ENCODE data around the gene ATAD3B. TPM values are rescaled to one million over a fixed set of nuclear protein-coding genes. Genes with fewer than 3 reads are reported as not detected.

ATAD3B gene
- total RNA-seq, 4 donors from 2014 or later, result 3.5 to 7.1 (median 5.9) TPM

DNA sequence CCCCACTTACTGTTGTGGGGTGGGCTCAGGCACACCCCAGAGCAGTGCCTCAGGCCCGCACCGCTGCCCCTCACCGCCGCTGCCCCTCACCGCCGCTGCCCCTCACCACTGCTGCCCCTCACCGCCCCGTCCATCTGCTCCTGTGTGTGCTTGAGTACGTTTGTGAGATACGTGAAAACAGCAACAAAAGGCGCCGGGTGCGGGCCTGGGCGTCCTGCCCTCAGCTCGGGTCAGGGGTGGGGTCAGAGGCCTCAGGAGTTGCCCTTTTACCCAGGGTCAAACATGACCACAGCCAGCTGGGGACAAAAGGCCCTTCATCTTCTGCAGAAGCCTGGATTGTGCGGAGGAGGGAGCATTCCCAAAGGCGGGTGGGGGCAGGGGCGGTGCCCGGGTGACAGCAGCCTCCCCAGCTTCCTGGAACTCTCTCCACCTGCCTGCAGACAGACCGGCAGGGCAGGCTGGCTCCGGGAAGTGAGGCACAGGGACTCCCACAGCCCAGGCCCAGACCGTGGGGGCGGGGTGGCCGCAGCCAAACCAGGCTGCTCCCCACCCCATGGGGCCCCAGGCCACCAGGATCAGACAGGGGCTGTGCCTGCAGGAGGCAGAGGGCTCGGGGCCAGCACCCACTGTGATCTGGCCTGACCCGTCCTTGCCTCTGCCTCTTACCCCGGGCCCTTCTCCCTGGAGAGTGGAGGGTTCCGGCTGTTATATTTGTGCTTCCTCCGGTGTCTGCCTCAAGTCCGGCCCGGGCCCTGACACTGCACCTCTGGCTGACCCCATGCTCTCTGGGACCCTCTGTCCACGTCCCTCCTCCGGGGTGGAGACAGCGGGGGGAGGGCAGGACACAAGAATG lies 38.4 kb upstream of the ATAD3B start:
- TF ChIP-seq, protein P1, sequence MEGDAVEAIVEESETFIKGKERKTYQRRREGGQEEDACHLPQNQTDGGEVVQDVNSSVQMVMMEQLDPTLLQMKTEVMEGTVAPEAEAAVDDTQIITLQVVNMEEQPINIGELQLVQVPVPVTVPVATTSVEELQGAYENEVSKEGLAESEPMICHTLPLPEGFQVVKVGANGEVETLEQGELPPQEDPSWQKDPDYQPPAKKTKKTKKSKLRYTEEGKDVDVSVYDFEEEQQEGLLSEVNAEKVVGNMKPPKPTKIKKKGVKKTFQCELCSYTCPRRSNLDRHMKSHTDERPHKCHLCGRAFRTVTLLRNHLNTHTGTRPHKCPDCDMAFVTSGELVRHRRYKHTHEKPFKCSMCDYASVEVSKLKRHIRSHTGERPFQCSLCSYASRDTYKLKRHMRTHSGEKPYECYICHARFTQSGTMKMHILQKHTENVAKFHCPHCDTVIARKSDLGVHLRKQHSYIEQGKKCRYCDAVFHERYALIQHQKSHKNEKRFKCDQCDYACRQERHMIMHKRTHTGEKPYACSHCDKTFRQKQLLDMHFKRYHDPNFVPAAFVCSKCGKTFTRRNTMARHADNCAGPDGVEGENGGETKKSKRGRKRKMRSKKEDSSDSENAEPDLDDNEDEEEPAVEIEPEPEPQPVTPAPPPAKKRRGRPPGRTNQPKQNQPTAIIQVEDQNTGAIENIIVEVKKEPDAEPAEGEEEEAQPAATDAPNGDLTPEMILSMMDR (IDR thresholded peaks at IDR 0.05 in 4 of 5, conservative IDR thresholded peaks at IDR 0.05 in 1 of 5), result no peak
- no peak for TF ChIP-seq POLR2A (IDR thresholded peaks at IDR 0.05)
- H3K4me1 ChIP-seq, result peaks cover 32 to 64% of the 10 kb centered on the region in 2 donors
- H3K4me3 ChIP-seq, result peak overlapping the region in 3 of 4 donors; percentile 11 to 28 (median 21)
- DNase-seq (no peak), ATAC-seq (no peak)
- H3K27ac ChIP-seq, result peak overlapping the region; percentile 76 to 81 (median 78)
- in situ Hi-C loops (cut with MboI; ENCODE audit: low sequenced_read_pairs in 4 of 4), result no loop called here
- peaks cover 4 to 25% (median 12%) of the 10 kb centered on the region in 3 donors for H3K27me3 ChIP-seq
- intact Hi-C loops (cut with DNase I; ENCODE audit: low total_unique reads), result no loop called here
- H3K9me3 ChIP-seq, result no peaks in the 10 kb centered on the region
- H3K36me3 ChIP-seq, result no peaks in the 10 kb centered on the region

- Histone ChIP-seq H3K27ac (peak overlapping the region; percentile 76 to 81 (median 78)), H3K4me3 (peak overlapping the region in 3 of 4 donors; percentile 11 to 28 (median 21)), H3K4me1 (peaks cover 32 to 64% of the 10 kb centered on the region in 2 donors), H3K9me3 (no peaks in the 10 kb centered on the region), H3K36me3 (no peaks in the 10 kb centered on the region), H3K27me3 (peaks cover 0 to 24% (median 12%) of the 10 kb centered on the region in 3 donors)
- in situ Hi-C loops (cut with MboI; ENCODE audit: low sequenced_read_pairs in 4 of 4) (no loop called here), intact Hi-C loops (cut with DNase I; ENCODE audit: low total_unique reads) (no loop called here)
- no peak for TF ChIP-seq POLR2A (IDR thresholded peaks at IDR 0.05)
- TF ChIP-seq, protein P1 (IDR thresholded peaks at IDR 0.05 in 4 of 5, conservative IDR thresholded peaks at IDR 0.05 in 1 of 5), result no peak
- DNase-seq (no peak), ATAC-seq (no peak)
Observed at GRCh38 chr1:1433804-1434130, 37.8 kb upstream of the ATAD3B start.

DNA sequence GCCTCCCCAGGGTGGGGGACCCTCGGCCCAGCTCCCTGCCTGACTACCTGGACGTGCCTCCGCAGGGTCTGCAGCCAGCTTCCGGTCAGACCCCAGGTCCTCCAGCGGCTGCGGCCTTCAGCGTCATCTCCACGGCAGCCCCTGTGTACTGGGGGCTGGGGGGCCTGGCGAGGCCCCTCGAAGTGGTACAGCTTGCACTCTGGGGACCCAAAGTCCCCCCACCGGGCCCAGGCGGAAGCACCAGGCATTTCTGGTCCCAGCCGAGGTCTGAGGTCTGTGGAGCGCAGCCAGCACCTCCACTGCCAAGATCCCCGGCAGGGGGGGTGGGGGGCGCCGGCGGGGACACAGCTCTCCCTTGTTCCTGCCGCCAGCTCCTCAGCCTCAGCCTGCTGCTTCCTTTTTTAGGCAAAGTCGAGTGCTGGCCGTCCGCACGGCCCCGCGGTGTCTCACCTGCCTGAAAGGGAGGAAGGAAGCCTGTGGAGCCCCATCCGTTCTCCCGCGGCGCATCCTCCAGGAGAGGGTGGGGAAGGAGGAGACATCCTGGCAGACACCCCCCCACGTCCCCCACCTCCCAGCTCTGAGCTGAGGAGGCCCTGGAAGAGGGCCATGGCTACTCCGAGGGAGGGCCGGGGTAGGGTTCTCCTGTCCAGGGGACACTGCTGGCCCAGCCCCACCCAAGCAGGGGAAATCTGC lies 37.3 kb upstream of the ATAD3B start:
- no peak for ATAC-seq
- no peak for TF ChIP-seq POLR2A (IDR thresholded peaks at IDR 0.05)
- TF ChIP-seq, protein P1 (IDR thresholded peaks at IDR 0.05 in 4 of 5, conservative IDR thresholded peaks at IDR 0.05 in 1 of 5), result no peak
- Histone ChIP-seq H3K4me3 (peak overlapping the region in 3 of 4 donors; percentile 11 to 28 (median 21)), H3K27me3 (peaks cover 0 to 24% (median 9%) of the 10 kb centered on the region in 3 donors), H3K27ac (peak overlapping the region; percentile 76 to 81 (median 78)), H3K4me1 (peaks cover 32 to 64% of the 10 kb centered on the region in 2 donors), H3K36me3 (no peaks in the 10 kb centered on the region), H3K9me3 (no peaks in the 10 kb centered on the region)
- in situ Hi-C loops (cut with MboI; ENCODE audit: low sequenced_read_pairs in 4 of 4) (no loop called here), intact Hi-C loops (cut with DNase I; ENCODE audit: low total_unique reads) (no loop called here)
- DNase-seq, result no peak

GRCh38 chr1:1434824-1435105 lies 36.8 kb upstream of the ATAD3B start:
- Histone ChIP-seq H3K27me3 (peaks cover 0 to 24% (median 9%) of the 10 kb centered on the region in 3 donors), H3K4me1 (peaks cover 28 to 62% of the 10 kb centered on the region in 2 donors), H3K36me3 (no peaks in the 10 kb centered on the region), H3K27ac (peak overlapping the region; percentile 76 to 81 (median 78)), H3K4me3 (peak overlapping the region in 3 of 4 donors; percentile 44 to 62 (median 50)), H3K9me3 (no peaks in the 10 kb centered on the region)
- in situ Hi-C loops (cut with MboI; ENCODE audit: low sequenced_read_pairs in 4 of 4), result no loop called here
- intact Hi-C loops (cut with DNase I; ENCODE audit: low total_unique reads), result no loop called here
- DNase-seq, result no peak
- TF ChIP-seq, protein P1 (IDR thresholded peaks at IDR 0.05 in 4 of 5, conservative IDR thresholded peaks at IDR 0.05 in 1 of 5), result no peak
- TF ChIP-seq POLR2A (IDR thresholded peaks at IDR 0.05), result no peak
- no peak for ATAC-seq
